GM12873 (cell line): ENCODE results near the gene STUB1.

Experiments used
- TF ChIP-seq, protein P1 (sequence below): IDR thresholded peaks from 2 replicates; pipeline ENCODE4 v1.5.1; 2012; ENCODE audit warnings: low read depth, mild to moderate bottlenecking, moderate library complexity, low read length, control low read depth; ENCODE audit not compliant: insufficient read depth; ENCODE audit errors: missing control alignments

STUB1 gene

DNA sequence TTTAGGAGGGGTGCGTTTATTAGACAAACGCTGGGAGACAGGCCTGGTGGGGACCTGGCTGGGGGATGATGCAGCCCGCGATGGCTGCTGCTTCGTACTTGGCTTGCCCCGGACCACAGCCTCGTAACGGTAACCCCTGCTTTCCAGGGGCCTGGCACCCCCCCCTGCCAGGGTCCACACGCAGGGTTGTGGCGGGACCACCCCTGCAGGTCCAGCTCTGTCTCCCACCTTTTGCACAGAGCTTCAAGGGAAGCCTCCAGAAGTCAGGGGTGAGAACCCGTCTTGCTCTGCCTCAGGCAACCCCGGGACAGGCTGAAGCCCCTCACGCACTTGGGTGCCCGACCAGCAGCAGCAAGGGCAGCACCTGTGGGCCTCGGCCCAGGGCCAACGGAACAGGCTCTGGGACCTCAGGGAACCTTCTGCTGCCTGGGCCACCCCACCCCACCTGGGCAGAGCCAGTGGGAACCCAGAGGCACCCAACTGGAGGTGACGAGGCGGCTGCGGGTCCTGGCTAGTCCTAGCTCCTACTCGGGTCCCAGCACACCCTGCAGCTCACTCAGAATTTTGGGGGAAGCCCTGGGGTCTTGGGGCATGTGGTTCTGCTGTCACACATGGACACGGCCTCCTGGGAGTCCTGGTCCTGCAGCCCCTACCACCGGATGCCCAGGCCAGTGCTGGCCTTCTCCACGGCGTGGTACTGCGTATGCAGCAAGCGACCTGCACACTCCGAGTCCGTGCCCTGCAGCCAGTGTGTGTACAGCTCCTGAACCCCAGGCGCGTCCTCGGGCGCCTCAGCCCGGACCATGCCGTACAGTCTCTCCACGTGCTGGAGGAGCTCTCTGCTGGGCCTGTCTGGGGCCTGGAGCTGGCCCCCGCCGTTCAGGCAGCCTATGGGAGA, 49.8 kb downstream of the STUB1 start:
- TF ChIP-seq, protein P1, sequence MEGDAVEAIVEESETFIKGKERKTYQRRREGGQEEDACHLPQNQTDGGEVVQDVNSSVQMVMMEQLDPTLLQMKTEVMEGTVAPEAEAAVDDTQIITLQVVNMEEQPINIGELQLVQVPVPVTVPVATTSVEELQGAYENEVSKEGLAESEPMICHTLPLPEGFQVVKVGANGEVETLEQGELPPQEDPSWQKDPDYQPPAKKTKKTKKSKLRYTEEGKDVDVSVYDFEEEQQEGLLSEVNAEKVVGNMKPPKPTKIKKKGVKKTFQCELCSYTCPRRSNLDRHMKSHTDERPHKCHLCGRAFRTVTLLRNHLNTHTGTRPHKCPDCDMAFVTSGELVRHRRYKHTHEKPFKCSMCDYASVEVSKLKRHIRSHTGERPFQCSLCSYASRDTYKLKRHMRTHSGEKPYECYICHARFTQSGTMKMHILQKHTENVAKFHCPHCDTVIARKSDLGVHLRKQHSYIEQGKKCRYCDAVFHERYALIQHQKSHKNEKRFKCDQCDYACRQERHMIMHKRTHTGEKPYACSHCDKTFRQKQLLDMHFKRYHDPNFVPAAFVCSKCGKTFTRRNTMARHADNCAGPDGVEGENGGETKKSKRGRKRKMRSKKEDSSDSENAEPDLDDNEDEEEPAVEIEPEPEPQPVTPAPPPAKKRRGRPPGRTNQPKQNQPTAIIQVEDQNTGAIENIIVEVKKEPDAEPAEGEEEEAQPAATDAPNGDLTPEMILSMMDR: no peak

DNA sequence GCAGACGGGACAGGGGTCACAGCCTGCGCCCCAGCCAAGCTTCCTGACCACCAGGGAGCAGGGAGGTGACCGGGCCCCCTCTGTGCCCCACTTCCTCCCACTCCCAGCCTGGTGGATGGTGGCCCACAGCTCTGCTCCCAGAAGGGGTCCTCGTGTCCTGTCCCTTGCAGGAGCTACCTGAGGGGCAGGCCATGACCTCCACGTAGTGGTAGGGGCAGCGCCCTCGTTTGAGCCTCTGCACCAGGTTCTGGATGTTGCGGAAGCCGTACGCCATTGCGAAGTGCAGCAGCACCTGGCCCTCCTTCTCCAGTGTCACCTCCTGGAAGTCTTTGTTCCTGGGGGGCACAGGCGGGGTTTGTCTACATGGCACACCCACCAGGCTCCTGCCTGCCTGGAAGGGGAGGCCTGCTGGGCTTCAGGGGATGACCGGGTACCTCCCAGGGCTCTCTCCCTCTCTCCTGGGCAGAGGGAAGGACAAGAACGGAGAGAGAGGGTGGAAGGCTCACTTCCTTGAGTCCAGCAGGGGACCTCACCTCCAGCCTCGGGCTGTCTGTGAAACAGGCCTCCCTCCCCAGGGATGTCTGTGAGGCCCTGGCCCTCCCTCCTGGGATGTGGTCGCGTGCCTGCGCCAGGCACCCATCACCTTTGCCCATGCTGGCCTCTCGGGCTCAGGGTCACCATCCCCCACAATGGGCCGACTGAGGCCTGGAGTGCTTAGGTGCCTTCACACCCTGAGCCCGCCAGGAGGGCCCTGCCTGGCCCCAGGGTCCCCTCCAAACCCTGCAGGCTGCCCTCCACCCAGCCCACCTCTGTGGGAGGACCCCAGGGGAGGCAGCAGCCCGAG, 50.7 kb downstream of the STUB1 start:
- TF ChIP-seq, protein P1: no peak

DNA sequence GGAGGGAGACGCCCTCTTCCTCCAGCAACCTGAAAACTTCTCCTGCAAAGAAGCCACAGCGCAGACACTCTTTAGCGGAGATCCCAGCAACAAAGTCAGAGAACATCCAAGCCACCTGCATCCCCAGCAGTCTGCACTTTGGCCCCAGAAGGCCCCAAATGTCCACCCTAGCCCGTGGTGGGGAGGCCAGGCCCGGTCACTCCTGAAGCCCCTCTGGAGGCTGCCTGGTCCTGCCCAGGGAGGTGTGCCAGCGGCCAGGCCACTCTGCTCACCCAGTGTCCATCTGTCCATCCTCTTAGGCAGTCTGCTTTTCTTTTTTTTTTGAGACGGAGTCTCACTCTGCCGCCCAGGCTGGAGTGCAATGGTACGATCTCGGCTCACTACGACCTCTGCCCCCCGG, 52.1 kb downstream of the STUB1 start:
- TF ChIP-seq, protein P1: no peak
